HG03060 (cell line): Measurements from ENCODE around the gene YDJC.
"Not testable (repeated sequence)": the region's sequence is repeated elsewhere in the genome, so short reads cannot be mapped to it uniquely, and the experiment has no call there.

Experiments
- ATAC-seq: cut with Tn5 transposase; IDR thresholded peaks from one replicate; pipeline ENCODE4 v1.9.1; 2021; ENCODE audit warnings: low read depth, moderate number of reproducible peaks; ENCODE audit not compliant: unreplicated experiment

The YDJC gene

GRCh38 chr22:21611210-21611977 is 18.4 kb downstream of the YDJC start:
- no peak for ATAC-seq

- not testable (repeated sequence) for ATAC-seq
Observed at GRCh38 chr22:21609556-21610157, 20.2 kb downstream of the YDJC start.

- ATAC-seq: no peak
Observed at GRCh38 chr22:21606775-21607174, 23.0 kb downstream of the YDJC start.

GRCh38 chr22:21605887-21606564 is 23.8 kb downstream of the YDJC start:
- no peak for ATAC-seq

GRCh38 chr22:21603973-21604372 is 25.8 kb downstream of the YDJC start:
- ATAC-seq: no peak

- ATAC-seq: no peak
Observed at GRCh38 chr22:21602579-21602978, 27.2 kb downstream of the YDJC start.

GRCh38 chr22:21599053-21599893 is 30.5 kb downstream of the YDJC start:
- no peak for ATAC-seq

- ATAC-seq: no peak
Observed at GRCh38 chr22:21598302-21598701, 31.5 kb downstream of the YDJC start.

- not testable (repeated sequence) for ATAC-seq
Observed at GRCh38 chr22:21596356-21597135, 33.3 kb downstream of the YDJC start.

- no peak for ATAC-seq
Observed at GRCh38 chr22:21594865-21595452, 34.9 kb downstream of the YDJC start.

GRCh38 chr22:21593406-21594232 is 36.2 kb downstream of the YDJC start:
- ATAC-seq: no peak

- ATAC-seq: no peak
Observed at GRCh38 chr22:21592422-21592821, 37.4 kb downstream of the YDJC start.

- no peak for ATAC-seq
Observed at GRCh38 chr22:21591695-21592094, 38.1 kb downstream of the YDJC start.

- no peak for ATAC-seq
Observed at GRCh38 chr22:21590809-21591641, 38.8 kb downstream of the YDJC start.

GRCh38 chr22:21589396-21589795 is 40.4 kb downstream of the YDJC start:
- no peak for ATAC-seq

- peak; percentile 39 for ATAC-seq
Observed at GRCh38 chr22:21587803-21588611, 41.8 kb downstream of the YDJC start.

- no peak for ATAC-seq
Observed at GRCh38 chr22:21585389-21585788, 44.4 kb downstream of the YDJC start.
